ENCODE data around the gene MAP3K20.
"Not testable (repeated sequence)": the region's sequence is repeated elsewhere in the genome, so short reads cannot be mapped to it uniquely, and the experiment has no call there.

Gene MAP3K20

DNA sequence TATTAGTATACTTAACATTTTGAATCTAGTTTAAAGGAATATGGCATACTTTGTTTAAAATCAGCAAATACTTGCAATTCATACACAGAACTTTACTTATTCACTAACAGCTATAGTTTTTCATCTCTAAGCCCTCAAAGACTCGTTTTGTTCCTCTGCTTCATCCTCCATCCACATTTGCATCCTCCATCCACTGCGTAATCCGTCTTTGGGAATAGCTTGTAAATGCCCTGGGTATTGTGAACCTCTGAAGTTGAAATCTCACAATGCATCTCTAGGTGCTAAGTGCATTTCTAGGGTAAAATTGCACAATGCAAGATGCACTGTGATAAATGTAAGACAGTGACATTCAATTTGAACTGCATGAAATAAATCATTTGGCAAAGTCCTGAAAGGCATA lies 163.2 kb downstream of the MAP3K20 start:
- no peak for DNase-seq

DNA sequence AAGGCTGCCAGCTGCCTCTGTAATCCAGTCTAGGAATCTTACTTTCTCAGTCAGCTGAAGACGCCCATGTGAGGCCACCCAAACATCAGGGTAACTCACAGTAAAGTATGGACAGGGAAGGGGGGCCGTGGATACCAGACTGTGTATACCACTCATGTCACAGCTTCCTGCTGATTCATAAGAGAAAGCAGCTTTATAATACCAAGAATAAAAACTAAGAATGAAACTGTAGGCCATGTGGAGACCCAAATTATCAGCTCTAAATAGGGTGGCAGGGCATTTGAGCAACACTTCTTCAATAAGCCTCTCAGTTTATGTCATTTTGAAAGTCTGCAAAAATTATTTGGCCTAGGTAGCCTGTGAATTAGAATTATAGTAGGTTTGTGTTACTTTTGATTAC lies 164.0 kb downstream of the MAP3K20 start:
- DNase-seq: no peak

- no peak for DNase-seq
Measured at GRCh38 chr2:173240083-173240482, 164.4 kb downstream of the MAP3K20 start.

- DNase-seq: no peak
Measured at GRCh38 chr2:173241643-173242042, 166.0 kb downstream of the MAP3K20 start.

DNA sequence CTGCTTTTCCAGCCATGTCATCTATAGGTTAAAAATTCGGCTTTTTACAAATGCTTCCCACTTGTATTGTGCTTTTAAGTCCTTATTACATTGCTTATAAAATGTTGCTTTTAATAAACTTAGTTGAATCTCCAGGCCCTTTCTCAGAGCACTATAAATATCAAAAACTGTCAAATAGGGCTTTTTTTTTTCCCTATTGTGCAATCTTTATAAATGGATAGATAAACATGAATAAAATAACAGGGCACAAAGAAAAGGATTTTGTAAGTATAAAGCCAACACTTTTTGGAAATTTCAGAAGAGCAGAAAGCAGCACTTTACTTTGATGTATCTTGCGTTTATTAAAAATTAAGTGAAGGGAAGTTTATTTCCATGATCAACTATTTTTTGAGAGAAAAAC lies 171.5 kb downstream of the MAP3K20 start:
- DNase-seq: no peak

DNA sequence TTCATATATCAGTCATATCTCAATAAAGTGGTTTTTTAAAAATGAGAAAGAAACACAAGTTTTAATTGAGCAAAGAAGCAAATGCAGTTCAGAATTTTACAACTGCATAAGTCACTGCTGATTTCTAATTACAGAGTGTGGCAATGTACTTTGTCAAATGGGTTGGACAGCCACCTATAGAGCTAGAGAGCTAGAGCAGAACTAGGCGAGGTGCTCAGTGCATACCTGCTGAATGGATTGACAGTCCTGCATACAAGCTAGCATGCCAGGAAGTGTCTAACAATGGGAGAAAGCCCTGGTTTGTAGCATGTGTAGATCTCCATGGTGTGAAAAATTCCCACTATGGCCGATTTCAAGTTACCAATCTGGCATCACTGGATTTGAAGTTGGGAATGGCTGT lies 172.7 kb downstream of the MAP3K20 start:
- no peak for DNase-seq

DNA sequence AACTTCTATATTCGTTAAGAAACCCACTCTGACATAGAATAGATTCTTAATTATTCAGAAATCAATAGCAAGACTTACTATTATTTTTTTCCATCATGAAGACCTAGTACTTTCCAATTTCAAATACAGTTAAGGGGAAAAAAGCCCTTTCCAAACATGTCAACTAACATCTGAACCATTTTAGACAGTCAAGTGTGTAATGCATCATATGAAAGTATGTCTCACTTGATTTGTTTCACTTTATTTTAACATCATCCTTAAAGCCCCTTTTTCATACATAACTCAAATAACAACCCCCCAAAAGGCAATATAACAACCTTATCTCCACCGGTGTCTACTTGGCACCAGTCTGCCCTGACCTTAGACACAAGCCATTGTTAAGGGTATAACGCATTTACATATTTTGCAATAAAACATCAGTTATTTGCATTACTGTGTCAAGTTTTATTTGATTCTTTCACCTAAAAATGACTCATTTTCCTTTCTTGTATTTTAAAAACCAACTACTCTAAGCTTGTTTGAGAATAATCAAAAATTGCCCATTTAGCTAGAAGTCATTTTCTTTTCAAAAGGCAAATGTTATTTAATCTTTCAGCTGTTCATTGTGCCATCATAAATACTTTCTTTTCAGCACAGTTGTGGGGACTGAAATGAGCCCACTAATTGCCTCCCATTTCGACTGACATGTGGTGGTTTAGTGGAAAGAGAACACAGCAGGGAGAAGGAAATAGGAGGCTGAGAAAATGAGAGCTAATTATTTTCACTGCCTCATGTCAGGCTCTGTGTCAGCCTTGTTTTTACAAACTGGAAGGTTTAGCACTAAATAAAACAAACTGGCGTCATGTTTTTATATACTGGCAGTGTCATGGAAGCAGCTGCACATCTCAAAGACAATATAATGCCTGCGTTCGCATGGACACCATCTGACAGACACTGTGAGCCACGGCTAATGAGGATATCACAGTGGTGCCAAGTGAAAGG lies 174.3 kb downstream of the MAP3K20 start:
- peak in 1 of 2 donors; percentile 14 for DNase-seq

GRCh38 chr2:173251225-173251624 lies 175.6 kb downstream of the MAP3K20 start:
- DNase-seq: no peak

- DNase-seq: no peak
Measured at GRCh38 chr2:173252581-173252980, 176.9 kb downstream of the MAP3K20 start.

DNA sequence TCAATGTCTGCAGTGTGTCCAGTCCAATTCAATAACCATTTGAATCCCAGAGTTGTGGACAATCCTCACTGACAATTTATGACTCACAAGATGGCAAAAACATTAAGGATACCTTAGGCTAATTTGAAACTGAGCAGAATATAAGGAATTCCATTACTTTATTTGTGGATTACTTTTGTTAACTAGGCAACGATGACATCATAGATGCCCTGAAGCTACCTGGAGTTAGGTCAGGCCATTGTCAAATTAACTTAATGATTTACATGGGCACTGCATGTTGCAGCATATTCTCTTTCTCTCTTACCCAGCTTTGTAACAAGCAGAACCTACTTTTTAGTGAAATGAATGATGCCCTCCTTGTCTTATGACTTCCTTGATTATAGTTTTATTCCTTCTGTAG lies 179.0 kb downstream of the MAP3K20 start:
- DNase-seq: no peak

GRCh38 chr2:173258701-173259100 lies 183.1 kb downstream of the MAP3K20 start:
- no peak for DNase-seq

DNA sequence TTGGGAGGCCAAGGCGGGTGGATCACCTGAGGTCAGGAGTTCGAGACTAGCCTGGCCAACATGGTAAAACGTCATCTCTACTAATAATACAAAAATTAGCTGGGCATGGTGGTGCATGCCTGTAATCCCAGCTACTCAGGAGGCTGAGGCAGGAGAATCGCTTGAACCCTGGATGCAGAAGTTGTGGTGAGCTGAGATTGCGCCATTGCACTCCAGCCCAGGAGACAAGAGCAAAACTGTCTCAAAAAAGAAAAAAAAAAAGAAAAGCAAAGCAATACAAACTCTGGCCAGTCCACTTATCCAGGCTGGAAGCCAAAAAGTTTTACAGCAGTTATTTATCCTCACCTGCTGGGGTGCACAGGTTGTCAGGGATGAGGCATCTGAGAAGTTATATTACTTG lies 186.7 kb downstream of the MAP3K20 start:
- DNase-seq: not testable (repeated sequence)

GRCh38 chr2:173264151-173264550 lies 188.5 kb downstream of the MAP3K20 start:
- no peak for DNase-seq

- peak in 1 of 2 donors; percentile 3 for DNase-seq
Measured at GRCh38 chr2:173264603-173265366, 189.1 kb downstream of the MAP3K20 start.

DNA sequence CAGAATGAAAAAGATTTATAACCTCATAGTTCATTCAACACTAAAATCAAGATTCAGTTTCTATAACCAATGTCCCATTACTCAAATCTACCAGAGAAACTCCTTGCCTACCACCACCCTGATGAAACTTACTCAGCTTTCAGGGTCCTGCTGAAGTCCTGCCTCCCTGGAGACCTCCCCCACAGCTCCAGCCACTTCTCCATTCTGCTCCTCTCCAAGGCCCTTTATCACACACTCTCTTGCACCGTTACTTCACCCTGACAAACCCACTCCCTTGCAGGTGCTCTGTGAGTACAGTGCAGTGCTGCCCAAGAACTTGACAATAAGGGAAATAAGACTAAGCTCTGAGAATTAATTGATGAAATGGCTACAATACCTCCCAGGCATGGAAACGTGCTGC lies 195.5 kb downstream of the MAP3K20 start:
- DNase-seq: no peak

DNA sequence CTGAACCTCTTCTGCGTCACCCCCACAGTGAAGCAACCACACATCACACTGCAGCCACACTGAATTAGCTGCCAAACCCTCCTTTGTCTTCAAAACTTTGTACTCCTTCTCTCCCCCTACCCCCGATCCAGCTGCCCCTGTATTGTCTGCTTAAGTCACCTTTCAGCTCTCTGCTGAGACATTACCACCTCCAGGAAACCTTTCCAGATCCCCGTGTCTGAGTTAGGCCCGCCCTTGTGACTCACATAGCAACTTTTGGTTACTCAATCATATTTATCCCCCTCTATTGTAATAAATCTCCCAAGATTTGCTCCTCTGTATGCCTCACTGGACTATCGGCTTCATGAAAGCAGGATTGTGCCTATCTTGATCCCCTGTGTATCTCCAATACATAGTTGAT lies 196.2 kb downstream of the MAP3K20 start:
- DNase-seq: no peak

- no peak for DNase-seq
Measured at GRCh38 chr2:173272849-173273248, 197.2 kb downstream of the MAP3K20 start.

GRCh38 chr2:173278794-173279526 lies 203.3 kb downstream of the MAP3K20 start:
- no peak for DNase-seq

GRCh38 chr2:173279527-173279868 lies 203.9 kb downstream of the MAP3K20 start:
- no peak for DNase-seq

DNA sequence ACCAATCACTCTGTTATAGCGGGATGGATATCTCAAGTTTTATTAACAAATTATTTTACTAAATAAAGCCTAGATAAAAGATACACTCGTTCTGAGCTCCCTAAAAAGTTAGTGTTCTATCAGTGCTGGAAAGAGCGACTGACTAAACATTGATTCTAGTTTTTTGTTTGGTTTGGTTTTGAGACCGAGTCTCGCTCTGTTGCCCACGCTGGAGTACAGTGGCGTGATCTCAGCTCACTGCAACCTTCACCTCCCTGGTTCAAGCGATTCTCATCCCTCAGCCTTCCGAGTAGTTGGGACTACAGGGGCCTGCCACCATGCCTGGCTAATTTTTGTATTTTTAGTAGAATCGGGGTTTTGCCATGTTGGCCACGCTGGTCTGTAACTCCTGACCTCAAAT lies 205.2 kb downstream of the MAP3K20 start:
- no peak for DNase-seq

- not testable (repeated sequence) for DNase-seq
Measured at GRCh38 chr2:173281898-173282297, 206.3 kb downstream of the MAP3K20 start.

- DNase-seq: no peak
Measured at GRCh38 chr2:173282795-173283545, 207.3 kb downstream of the MAP3K20 start.
